PFSK-1 (cell line): Measurements from ENCODE around the gene F10.

Source experiments
- POLR2AphosphoS5 ChIP-seq: IDR thresholded peaks from 2 replicates; pipeline ENCODE4 v1.6.1; 2012; ENCODE audit warnings: low read depth, mild to moderate bottlenecking, control low read depth, low read length, moderate library complexity
- SIN3A ChIP-seq: IDR thresholded peaks from 2 replicates; pipeline ENCODE4 v1.6.1; 2012; ENCODE audit warnings: mild to moderate bottlenecking, low read length, moderate library complexity, borderline replicate concordance; ENCODE audit not compliant: insufficient read depth
- TAF1 ChIP-seq: IDR thresholded peaks from 2 replicates; pipeline ENCODE4 v1.6.1; 2012; ENCODE audit warnings: low read length, control low read depth, borderline replicate concordance; ENCODE audit not compliant: insufficient read depth
- TF ChIP-seq, protein P1 (sequence below), 2 experiments: IDR thresholded peaks; 2 replicates each; pipeline versions ENCODE4 v1.6.1 to v1.8.0; 2011 to 2012; ENCODE audit warnings: low read depth in 2 of 2, low read length in 2 of 2, control low read depth in 1 of 2, inconsistent platforms in 1 of 2, mild to moderate bottlenecking in 1 of 2, moderate library complexity in 1 of 2; ENCODE audit not compliant: insufficient read depth in 1 of 2

DNA sequence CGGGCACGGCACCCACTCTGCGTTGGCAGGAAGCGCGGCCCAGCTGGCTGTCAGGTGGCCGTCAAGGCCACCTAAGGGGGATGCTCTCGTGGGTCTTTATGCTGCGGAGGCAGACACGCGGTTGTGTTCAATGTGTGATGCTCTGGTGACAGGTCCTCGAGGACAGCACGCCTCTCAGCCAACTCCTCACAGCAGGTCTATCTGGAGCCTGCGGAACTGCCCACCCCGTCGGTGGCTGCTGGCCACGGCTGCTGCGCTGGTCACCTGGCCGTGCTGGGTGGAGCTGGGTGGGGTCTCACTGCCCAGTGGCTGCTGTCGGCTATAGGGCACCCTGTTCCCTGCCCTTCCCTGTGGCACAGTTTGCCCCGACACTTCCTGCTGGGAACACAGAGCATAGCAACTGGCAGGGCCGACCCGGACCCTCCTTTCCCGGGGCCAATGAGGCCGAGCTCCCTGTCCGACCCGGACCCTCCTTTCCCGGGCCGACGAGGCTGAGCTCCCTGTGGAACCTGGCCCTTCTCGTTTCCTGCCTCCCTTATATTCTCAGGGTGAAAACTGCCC is 31.3 kb upstream of the F10 start:
- TF ChIP-seq SIN3A, result no peak
- TF ChIP-seq POLR2AphosphoS5, result no peak
- no peak for TF ChIP-seq TAF1
- TF ChIP-seq, protein P1, sequence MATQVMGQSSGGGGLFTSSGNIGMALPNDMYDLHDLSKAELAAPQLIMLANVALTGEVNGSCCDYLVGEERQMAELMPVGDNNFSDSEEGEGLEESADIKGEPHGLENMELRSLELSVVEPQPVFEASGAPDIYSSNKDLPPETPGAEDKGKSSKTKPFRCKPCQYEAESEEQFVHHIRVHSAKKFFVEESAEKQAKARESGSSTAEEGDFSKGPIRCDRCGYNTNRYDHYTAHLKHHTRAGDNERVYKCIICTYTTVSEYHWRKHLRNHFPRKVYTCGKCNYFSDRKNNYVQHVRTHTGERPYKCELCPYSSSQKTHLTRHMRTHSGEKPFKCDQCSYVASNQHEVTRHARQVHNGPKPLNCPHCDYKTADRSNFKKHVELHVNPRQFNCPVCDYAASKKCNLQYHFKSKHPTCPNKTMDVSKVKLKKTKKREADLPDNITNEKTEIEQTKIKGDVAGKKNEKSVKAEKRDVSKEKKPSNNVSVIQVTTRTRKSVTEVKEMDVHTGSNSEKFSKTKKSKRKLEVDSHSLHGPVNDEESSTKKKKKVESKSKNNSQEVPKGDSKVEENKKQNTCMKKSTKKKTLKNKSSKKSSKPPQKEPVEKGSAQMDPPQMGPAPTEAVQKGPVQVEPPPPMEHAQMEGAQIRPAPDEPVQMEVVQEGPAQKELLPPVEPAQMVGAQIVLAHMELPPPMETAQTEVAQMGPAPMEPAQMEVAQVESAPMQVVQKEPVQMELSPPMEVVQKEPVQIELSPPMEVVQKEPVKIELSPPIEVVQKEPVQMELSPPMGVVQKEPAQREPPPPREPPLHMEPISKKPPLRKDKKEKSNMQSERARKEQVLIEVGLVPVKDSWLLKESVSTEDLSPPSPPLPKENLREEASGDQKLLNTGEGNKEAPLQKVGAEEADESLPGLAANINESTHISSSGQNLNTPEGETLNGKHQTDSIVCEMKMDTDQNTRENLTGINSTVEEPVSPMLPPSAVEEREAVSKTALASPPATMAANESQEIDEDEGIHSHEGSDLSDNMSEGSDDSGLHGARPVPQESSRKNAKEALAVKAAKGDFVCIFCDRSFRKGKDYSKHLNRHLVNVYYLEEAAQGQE (IDR thresholded peaks at IDR 0.05; ENCODE audit: insufficient read depth in 1 of 2, low read depth in 2 of 2, low read length in 2 of 2), result no peak
